Measurements from ENCODE around the gene PDE8A.
A peak's percentile ranks its signal among the peaks of the same experiment; 100 is the strongest.
"Not testable (repeated sequence)": the region's sequence is repeated elsewhere in the genome, so short reads cannot be mapped to it uniquely, and the experiment has no call there.

PDE8A gene

GRCh38 chr15:85009435-85009834 is 27.8 kb downstream of the PDE8A start:
- no peak overlapping the region for H3K27ac ChIP-seq
- ChIA-PET CTCF (interaction anchor here (0.6 to 0.7 kb wide), 3 partner anchors 14 to 159 kb away, joined by 3 read pairs; no protein-coding TSS in a partner anchor), POLR2A (ENCODE audit: low non-redundant PET) (no interaction called here)
- no peak for DNase-seq (ENCODE audit: low spot score)
- TF ChIP-seq, protein P1, sequence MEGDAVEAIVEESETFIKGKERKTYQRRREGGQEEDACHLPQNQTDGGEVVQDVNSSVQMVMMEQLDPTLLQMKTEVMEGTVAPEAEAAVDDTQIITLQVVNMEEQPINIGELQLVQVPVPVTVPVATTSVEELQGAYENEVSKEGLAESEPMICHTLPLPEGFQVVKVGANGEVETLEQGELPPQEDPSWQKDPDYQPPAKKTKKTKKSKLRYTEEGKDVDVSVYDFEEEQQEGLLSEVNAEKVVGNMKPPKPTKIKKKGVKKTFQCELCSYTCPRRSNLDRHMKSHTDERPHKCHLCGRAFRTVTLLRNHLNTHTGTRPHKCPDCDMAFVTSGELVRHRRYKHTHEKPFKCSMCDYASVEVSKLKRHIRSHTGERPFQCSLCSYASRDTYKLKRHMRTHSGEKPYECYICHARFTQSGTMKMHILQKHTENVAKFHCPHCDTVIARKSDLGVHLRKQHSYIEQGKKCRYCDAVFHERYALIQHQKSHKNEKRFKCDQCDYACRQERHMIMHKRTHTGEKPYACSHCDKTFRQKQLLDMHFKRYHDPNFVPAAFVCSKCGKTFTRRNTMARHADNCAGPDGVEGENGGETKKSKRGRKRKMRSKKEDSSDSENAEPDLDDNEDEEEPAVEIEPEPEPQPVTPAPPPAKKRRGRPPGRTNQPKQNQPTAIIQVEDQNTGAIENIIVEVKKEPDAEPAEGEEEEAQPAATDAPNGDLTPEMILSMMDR (conservative IDR thresholded peaks at IDR 0.05; ENCODE audit: low read depth): no peak

DNA sequence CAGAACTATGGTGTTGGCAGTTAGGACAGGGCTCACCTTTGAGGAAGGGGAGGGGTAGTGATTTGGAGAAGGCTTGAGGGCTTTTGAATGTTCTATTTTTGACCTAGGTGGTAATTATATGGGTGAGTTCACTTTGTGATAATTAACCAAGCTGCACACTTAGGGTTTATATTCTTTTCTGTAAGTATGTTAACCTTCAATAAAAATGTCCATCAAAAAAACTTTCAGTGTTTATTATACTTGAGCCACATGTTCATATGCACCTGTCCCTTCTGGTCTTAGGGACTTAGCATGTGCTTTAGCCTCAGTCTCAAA is 28.4 kb downstream of the PDE8A start:
- no peak for DNase-seq (ENCODE audit: low spot score)
- CTCF ChIA-PET: interaction anchor here (0.6 to 1.8 kb wide), 6 partner anchors 13 to 424 kb away, joined by 3 to 14 read pairs (median 4); no protein-coding TSS in a partner anchor
- H3K27ac ChIP-seq: no peak overlapping the region
- POLR2A ChIA-PET (ENCODE audit: low non-redundant PET): no interaction called here
- TF ChIP-seq, protein P1 (conservative IDR thresholded peaks at IDR 0.05; ENCODE audit: low read depth): no peak

- DNase-seq (ENCODE audit: low spot score): no peak
- ChIA-PET POLR2A (ENCODE audit: low non-redundant PET) (no interaction called here), CTCF (interaction anchor here (0.7 to 1.8 kb wide), 4 partner anchors 14 to 424 kb away, joined by 3 to 14 read pairs (median 4); no protein-coding TSS in a partner anchor)
- TF ChIP-seq, protein P1 (conservative IDR thresholded peaks at IDR 0.05; ENCODE audit: low read depth): peak; percentile 31
- no peak overlapping the region for H3K27ac ChIP-seq
Observed at GRCh38 chr15:85010386-85011159, 28.9 kb downstream of the PDE8A start.

GRCh38 chr15:85011160-85011571 is 29.5 kb downstream of the PDE8A start:
- no peak overlapping the region for H3K27ac ChIP-seq
- CTCF ChIA-PET: interaction anchor here (1.3 to 1.8 kb wide), 2 partner anchors 56 to 425 kb away, joined by 4 to 14 read pairs; no protein-coding TSS in a partner anchor
- POLR2A ChIA-PET (ENCODE audit: low non-redundant PET): no interaction called here
- TF ChIP-seq, protein P1 (conservative IDR thresholded peaks at IDR 0.05; ENCODE audit: low read depth): no peak
- DNase-seq (ENCODE audit: low spot score): no peak

DNA sequence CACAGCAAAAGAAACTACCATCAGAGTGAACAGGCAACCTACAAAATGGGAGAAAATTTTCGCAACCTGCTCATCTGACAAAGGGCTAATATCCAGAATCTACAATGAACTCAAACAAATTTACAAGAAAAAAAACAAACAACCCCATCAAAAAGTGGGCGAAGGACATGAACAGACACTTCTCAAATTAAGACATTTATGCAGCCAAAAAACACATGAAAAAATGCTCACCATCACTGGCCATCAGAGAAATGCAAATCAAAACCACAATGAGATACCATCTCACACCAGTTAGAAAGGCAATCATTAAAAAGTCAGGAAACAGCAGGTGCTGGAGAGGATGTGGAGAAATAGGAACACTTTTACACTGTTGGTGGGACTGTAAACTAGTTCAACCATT is 30.1 kb downstream of the PDE8A start:
- CTCF ChIA-PET; DNase-seq (ENCODE audit: low spot score): not testable (repeated sequence)

DNA sequence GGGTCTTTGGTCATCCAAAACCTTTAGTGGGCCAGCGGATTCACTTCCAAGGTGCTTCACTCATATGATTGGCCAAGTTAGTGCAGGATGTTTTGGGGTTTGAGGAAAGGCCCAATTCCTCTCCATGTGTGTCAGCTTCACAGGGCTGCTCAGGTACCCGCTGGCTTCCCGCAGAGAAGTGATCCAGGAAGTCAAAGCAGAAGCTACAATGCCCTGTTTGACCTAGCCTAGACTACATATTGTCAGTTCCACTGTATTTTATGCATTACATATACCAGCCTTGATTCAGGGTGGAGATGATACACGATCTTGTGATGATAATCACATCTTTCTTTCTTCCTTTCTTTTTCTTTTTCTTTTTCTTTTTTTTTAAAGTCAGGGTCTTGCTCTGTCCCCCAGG is 32.1 kb downstream of the PDE8A start:
- DNase-seq (ENCODE audit: low spot score): no peak
- TF ChIP-seq, protein P1 (conservative IDR thresholded peaks at IDR 0.05; ENCODE audit: low read depth): no peak
- ChIA-PET CTCF (no interaction called here), POLR2A (ENCODE audit: low non-redundant PET) (no interaction called here)
- no peak overlapping the region for H3K27ac ChIP-seq

More for the DNA sequence above, 30.1 kb downstream of the PDE8A start:
- POLR2A ChIA-PET (ENCODE audit: low non-redundant PET); H3K27ac ChIP-seq: not testable (repeated sequence)

GRCh38 chr15:85014932-85015331 is 33.3 kb downstream of the PDE8A start:
- no peak overlapping the region for H3K27ac ChIP-seq
- TF ChIP-seq, protein P1 (conservative IDR thresholded peaks at IDR 0.05; ENCODE audit: low read depth): no peak
- ChIA-PET POLR2A (ENCODE audit: low non-redundant PET) (no interaction called here), CTCF (no interaction called here)
- no peak for DNase-seq (ENCODE audit: low spot score)
